HK-2 (cell line): ENCODE results near the gene RHBDD2.

Source experiments
- DNase-seq: peaks from one replicate; pipeline ENCODE4 v3.0.0-alpha.2; 2018; ENCODE audit not compliant: unreplicated experiment

RHBDD2 gene

DNA sequence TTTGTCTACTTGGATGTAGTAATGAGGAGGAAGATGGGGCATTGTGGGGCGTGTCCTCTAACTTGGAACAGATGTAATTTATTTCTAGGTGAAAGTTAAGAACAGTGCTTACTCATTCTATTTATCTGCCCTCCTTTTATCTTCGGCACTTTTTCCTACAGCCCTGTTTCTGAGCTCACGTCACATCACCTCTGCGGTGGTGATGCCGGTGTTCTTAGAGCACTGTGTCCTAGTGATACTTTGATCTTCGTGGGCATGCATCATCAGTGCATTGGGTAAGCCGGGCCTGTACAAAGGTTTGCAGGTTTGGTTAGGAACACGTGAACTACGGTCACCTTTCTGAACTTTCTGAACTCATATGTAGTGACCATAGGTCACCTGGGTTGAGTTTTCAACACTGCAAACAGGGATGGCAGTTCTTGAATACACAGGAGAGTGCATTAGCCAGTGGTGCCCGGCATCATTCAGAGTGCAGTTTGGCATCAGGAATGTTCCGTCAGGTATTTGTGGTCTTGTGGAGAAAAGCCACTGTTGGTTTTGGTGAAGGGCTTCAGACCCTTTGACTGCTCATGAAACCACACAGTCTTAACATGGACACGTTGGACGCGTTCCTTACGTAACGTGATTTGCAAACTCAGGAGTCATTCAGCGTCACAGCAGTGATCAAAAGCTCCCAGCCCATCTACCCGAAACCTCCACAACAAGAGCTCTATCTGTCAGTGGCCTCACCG lies 41.8 kb downstream of the RHBDD2 start:
- DNase-seq = no peak

DNA sequence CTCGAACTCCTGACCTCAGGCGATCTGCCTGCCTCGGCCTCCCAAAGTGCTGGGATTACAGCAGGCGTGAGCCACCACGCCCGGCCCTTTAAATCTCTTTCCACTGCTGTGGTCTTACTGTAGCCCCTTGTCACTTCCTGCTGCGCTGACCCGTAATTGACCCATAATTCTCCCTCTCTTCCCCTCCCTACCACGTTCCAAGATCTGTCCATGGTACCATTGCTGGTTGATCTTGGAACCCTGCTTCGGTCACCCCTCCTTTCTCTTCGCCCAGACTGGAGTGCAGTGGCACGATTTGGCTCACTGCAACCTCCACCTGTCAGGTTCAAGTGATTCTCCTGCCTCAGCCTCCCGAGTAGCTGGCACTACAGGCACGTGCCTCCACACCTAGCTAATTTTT lies 42.6 kb downstream of the RHBDD2 start:
- no peak for DNase-seq

DNA sequence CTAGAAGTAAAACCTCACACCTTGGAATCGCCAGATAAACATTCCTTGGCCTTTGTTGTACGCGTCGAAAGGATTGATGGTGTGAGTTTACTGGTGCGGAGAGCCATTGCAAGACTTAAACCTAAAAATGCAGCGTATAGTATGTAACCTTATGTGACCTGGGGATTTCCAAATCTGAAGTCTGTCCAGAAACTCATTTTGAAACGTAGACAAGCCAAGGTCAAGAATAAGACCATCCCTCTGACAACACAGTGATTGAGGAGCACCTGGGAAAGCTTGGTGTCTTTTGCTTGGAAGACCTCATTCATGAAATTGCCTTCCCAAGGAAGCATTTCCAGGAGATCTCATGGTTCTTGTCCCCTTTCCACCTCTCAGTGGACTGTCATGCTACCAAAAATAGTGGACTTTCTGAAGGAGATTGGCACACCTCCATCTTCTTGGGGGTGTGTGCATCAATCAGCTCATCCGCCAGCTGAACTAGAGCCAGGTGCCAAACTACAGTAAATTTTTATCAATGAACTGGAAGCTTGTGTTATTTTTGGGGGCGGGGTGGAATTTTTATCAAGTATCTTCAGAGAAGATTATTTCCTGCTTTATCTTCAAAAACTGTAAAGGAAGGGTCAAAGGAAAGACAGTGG lies 44.3 kb downstream of the RHBDD2 start:
- no peak for DNase-seq

DNA sequence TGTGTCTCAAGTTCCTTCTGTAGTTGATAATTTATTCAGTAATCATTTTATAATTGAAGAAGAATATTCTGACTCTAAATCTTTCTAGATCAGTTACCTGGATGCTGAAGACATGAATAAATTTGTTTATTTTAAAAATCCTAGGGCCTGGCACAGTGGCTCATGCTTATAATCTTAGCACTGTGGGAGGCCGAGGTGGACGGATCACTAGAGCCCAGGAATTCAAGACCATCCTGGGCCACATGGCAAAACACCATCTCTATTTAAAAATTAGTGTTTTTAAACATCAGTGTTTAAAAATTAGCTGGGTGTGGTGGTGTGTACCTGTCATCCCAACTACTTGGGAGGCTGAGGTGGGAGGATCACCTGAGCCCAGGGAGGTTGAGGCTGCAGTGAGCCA lies 45.4 kb downstream of the RHBDD2 start:
- no peak for DNase-seq

DNA sequence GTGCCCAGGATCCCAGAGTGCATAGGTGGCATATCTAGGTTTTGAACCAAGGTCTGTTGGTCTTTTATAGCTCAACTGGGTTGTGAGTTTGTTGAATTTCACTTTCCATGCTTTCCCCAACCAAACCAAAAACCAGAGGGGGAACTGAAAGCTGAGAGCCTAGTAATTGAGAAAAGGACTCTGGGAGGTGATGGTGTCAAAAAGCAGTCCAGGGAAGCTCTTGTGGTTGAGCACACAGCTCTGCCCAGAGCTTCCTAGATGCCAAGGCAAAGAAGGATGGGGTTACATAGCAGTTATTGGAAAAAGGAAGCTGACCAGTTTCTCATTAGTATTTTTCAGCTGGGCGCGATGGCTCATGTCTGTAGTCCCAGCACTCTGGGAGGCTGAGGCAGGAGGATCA lies 46.1 kb downstream of the RHBDD2 start:
- no peak for DNase-seq

DNA sequence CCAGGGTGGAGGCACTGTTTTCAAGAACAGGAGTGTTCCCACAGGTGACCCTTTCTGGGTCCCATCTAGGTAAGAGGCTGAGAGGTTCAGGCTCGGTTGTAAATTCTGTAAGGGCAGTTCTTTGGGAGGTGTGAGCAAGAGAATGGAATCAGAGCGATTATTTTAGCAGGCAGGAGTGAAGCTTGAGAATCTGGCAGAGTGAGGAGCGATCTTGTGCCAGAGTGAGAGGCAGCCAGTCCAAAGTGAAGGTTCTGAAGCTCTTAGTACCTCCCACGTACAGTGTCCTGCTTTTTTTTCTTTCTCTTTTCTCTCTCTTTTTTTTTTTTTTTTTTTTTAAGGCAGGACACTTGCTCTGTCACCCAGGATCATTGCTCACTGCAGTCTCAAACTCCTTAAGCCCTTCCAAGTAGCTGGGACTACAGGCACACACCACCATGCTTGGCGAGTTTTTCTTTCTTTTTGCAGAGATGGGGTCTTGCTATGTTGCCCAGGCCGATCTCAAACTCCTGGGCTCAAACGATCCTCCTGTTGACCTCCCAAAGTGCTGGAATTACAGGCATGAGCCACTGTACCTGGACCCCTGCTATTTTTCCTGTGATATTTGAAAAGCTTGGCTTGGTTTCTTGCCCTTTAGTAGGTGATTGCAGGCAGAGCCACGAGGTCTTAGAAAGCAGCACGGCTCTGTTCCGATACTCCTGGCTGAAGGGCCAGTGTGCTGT lies 47.0 kb downstream of the RHBDD2 start:
- no peak for DNase-seq

DNA sequence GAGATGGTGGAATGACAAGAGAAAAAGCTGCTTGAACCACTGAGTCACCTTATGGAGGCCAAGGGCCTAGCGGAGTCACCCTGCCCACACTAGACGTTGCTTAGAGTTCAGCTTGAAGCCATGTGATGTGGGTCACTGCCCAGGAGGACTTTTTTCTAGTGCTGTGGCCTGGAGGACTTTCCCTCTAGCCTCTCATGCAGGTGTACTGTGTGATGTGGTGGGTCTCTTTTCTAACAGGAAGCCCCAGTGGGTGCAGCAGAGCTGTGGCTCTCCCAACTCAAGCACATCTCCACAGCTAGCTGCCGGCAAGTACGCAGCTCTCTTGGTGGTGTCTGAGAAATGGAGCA lies 49.7 kb downstream of the RHBDD2 start:
- no peak for DNase-seq

DNA sequence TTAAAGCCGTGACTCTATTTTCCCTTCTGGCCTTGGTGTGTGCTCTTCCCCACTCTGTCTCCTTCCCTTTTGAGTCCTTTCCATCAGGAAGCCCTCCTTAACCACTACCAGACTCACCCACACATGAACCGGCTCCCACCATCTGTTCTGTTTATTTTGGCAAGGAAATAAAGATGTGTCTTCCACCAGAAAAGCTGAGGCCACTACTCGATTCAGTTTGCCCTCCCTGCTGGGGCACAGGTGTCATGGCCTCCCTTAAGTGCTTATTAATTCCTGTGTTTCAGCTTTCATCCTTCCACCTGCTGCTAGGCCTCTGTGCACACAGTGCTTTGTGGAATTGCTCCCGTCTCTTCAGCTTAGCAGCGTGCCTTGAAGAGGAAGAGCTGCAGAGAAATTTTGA lies 52.8 kb downstream of the RHBDD2 start:
- no peak for DNase-seq

DNA sequence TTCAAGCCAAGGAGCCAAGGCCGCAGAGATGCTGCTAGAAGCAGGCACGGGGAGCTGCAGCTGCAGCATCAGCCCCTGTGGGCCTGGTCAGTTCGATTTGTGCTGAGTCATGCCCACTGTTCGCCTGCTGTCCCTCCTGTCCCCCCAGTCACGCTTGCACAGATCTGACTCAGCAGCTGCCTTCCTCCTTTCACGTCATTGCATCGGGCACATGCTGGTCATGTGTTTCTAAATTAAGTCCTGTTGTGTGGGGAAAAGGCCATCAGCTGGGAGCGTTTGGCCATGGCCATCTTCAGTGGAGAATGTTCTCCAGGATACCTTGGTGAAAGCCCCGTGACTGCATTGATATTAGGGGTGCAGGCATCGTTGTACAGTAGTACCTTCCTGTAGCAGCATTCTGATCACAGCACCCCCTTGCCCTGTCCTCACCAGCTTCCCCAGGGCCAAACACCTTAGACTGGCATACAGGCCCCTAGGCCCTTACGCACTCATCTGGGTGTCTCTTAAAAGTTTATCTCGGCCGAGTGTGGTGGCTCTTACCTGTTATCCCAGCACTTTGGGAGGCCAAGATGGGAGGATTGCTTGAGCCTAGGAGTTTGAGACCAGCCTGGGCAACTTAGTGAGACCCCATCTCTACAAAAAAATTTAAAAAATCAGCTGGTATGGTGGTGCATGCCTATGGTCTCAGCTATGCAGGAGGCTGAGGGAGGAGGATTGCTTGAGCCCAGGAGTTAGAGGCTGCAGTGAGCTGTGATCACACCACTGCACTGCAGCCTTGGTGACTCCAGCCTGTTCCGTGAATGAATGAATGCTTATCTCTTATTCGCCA lies 59.3 kb downstream of the RHBDD2 start:
- DNase-seq = peak; percentile 82
